HT1080 (cell line): Measurements from ENCODE around the gene LRRC52. TPM values are rescaled to one million over a fixed set of nuclear protein-coding genes. Genes with fewer than 3 reads are reported as not detected.
A peak's percentile ranks its signal among the peaks of the same experiment; 100 is the strongest.

Experiments used
- DNase-seq: peaks from one replicate; pipeline ENCODE4 v3.0.0-alpha.2; 2015; ENCODE audit warnings: low read depth
- total RNA-seq: library from RNA; depleted of rRNA; stranded (reverse); fragments of >200 nt; shearing (Covaris generic); gene quantifications from 2 replicates; pipeline ENCODE4 v1.2.3, GENCODE V29; 2014

Gene LRRC52
- total RNA-seq, 1 experiment from 2014 or later, result not detected

DNA sequence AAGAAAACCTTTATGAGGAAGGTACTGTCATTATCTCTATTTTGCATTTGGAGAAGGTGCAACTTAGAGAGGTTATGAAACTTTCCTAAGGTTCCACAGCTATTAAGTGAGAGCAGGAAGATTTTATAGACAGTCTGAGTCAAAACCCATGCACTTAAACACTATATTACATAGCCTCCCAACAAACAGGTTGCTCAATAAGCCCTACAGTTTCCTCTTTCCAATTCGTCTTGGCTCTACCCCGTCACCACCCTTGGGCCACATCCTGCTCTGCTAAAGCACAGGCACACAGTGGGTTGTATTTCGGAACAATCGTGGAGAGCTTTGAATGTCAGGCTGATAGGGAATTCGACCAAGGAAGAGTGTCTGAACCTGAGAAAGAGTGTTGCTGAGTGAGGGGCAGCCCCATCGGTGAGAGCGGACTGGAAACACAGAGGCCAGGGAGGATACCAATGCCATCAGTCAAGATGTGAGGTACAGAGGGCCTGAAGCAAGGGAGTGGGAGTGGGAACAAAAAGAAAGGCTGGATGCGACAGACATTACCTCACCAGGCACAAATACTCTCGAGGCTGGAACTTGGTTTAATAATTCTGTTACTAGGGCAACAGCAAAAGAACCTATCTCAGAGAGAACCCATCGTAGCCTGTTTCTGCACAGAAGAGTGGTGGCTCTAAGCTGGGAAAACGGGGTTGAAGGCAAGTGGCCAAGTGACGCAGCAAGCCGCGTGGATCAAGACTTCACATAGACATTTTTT, 6.3 kb upstream of the LRRC52 start:
- no peak for DNase-seq

DNA sequence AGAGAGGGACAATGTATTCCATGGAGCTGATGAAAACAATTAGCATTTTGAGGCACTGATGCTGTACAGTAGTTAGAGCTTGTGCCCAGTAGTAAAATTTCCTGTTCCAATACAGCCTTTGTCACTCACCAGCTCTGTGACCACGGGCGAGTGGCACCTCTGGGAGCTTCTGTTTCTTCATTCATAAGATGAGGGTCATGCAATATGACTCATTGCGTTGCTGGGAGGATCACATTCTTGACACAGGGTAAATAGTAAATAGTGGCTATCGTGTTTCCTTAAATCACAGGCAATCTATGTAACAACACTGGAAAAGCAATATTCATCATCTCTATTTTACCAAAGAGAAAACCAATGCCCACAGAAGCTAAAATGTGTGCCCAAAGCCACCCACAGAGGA, 4.5 kb upstream of the LRRC52 start:
- DNase-seq, result peak; percentile 34

- no peak for DNase-seq
Measured at GRCh38 chr1:165539908-165540307, 3.9 kb upstream of the LRRC52 start.

- no peak for DNase-seq
Measured at GRCh38 chr1:165542015-165542631, 1.7 kb upstream of the LRRC52 start.

DNA sequence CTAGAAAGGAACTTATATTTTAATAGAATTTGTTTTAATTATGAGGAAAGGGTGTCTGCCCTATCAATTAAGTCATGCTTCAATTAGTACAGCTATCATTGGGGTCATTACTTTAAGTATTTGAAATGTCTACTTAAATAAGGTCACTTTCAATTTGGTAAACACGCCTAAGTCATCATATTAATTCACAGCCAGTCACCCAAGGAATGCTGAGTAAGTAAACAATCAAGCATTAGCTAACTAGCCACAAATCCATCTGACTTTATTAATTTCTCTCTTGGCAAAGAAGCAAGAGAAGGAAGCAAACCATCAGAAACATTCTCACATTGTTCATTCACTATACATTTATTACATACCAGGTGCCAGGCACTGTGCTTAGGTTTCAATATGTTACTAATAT, 1.2 kb upstream of the LRRC52 start:
- no peak for DNase-seq

DNA sequence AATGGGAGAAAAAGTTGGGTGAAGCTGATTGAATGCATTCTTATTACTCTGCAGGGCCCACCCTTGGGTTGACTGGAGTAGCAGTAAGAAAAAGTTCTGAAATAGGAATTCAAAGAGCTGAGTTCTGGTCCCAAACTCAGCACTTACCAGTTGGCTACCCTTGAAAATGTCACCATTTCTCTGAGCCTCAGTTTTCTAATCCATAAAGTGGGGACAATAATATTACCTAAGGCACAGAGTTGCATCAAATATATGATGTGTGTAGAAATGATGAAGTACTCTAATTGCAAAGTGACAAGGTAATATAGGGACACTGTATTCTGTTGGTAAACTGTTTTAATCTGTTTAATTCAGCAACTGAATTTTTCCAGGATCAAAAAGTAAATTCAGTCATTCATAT, 1.2 kb downstream of the LRRC52 start:
- DNase-seq, result no peak

GRCh38 chr1:165545974-165546373, 2.2 kb downstream of the LRRC52 start:
- no peak for DNase-seq

DNA sequence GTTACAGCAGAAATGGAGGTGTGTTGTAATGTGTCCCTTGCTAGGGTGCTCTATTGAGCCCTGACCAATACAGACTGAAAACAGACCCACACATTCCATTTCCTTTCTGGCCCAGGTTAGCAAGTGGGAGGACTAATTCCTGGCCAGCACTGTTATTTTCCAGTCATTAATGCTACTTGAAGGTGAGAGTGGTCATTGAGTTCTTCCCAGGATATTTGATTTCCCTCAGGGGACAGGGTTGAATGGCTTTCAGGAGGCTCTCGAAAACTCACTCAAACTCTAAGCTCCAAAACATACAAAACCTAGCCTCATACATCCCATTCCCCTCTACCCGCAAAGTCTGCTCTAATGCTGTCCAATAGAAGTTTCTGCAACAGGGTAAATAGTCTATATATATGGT, 6.2 kb downstream of the LRRC52 start:
- DNase-seq, result no peak

DNA sequence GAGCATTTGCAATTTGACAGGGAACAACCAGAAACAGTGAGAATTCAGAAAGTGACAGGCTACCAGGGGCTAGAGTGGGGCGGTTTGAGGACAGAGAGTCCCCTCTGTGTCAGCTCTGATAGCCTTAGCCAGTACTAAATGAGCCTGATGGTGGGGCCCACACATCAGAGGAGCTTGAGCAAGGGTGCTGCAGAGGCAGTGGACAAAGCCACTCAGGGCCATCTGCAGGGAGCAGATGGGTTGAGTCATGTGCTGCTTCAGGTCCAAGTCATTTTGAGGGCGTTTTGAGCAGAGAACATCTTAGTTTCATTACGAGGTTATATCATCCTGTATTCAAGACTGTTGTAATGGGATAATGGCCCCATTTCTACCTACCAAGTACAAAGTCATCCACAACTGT, 7.7 kb downstream of the LRRC52 start:
- no peak for DNase-seq

- DNase-seq, result no peak
Measured at GRCh38 chr1:165560883-165561656, 17.3 kb downstream of the LRRC52 start.

- peak; percentile 66 for DNase-seq
Measured at GRCh38 chr1:165562571-165562970, 18.8 kb downstream of the LRRC52 start.

GRCh38 chr1:165563551-165563950, 19.8 kb downstream of the LRRC52 start:
- DNase-seq, result no peak

DNA sequence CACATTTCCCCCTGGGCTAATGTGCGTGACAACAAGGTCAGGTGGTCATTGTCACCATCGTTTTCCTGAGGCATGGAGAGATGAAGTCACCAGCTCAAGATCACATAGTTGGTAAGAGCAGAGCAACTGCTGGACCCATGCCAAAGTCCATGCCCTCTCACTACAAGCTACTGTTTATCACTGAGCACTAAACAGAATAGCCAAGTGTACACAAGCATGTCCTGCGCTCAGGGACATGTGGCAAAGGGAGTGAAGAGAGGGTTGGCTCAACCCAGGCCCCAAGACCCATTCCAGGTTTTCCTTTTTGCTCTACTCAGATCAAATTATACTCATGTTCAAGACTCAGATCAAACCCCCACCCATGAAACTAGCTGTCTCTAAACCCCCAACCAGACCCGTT, 20.8 kb downstream of the LRRC52 start:
- no peak for DNase-seq

DNA sequence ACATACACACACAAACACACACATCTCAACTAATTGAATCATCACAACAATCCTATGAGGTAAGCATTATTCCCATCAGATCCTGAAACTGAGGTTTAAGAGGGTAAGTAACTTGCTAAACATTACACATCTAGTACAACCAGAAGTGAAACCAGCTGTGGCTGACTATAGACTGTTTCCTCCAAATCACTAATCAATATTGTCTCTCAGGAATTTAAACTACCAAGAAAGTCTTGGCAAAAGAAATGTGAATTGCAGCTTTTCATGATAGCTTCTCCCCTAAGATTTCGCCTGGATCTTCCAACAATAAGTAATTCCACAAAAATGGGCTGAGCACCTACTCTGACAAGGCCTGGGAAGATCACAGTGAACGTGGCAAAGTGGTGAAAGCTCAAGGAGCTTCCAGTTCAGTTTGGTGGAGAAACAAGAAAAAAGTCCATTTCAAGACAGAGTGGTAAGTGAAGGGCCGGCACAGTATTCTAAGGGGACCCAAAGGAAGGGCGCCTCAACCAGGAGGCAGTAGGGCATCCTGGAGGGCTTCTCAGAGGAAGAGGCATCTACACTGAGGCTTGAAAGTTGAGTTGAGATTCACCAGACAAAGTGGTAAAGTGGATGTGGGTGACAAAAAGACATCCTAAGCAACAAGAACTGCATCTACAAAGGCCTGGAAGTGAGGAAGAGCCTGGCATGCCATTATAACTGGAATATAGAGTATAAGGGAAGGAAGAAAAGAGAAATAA, 22.1 kb downstream of the LRRC52 start:
- DNase-seq, result no peak

DNA sequence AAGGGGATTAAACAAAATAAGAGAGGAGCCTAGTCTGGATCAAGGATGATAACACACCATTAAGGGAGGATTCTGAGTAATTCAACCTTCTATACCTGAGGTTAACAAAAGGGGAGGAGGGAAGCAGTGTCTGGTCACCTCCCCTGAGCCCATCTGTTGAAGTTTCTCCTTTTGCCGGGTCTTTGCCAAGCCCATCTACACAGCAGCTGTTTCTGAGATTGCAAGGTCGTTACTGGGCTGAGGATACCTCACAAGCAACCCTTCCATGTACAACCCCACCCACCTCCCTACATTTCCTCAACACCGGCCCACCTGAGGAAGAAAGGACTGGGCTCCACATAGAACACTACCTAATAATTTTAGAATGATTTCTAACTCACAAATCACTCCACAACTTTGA, 26.3 kb downstream of the LRRC52 start:
- no peak for DNase-seq

- DNase-seq, result no peak
Measured at GRCh38 chr1:165573787-165574186, 30.0 kb downstream of the LRRC52 start.

- DNase-seq, result no peak
Measured at GRCh38 chr1:165574295-165574694, 30.5 kb downstream of the LRRC52 start.

- DNase-seq, result no peak
Measured at GRCh38 chr1:165575468-165576099, 31.8 kb downstream of the LRRC52 start.

GRCh38 chr1:165576536-165576935, 32.7 kb downstream of the LRRC52 start:
- DNase-seq, result no peak

- no peak for DNase-seq
Measured at GRCh38 chr1:165577707-165578106, 33.9 kb downstream of the LRRC52 start.
